Measurements from ENCODE around the gene DMAC1.

The DMAC1 gene

GRCh38 chr9:7770111-7770510 is 29.5 kb downstream of the DMAC1 start:
- H3K23ac ChIP-seq (ENCODE audit: low read depth, low read length, poor library complexity), result no peak overlapping the region
- no peak overlapping the region for H3K14ac ChIP-seq (ENCODE audit: low read length)
- H3K4me1 ChIP-seq (ENCODE audit: control insufficient read depth in 2 of 2, insufficient read depth in 1 of 2, low read depth in 1 of 2, low read length in 2 of 2), result no peaks in the 10 kb centered on the region
- no peaks in the 10 kb centered on the region for H3K79me1 ChIP-seq (ENCODE audit: low read depth, low read length)
- H3K4me2 ChIP-seq (ENCODE audit: insufficient read depth, low read length, poor library complexity, severe bottlenecking), result no peak overlapping the region
- no peak overlapping the region for H2BK12ac ChIP-seq (ENCODE audit: low read length)
- H3K18ac ChIP-seq (ENCODE audit: low read length), result no peak overlapping the region
- no peak overlapping the region for H3K4me3 ChIP-seq (ENCODE audit: low read length in 2 of 2)
- H2BK15ac ChIP-seq (ENCODE audit: low read length), result no peak overlapping the region
- no peak overlapping the region for H2BK5ac ChIP-seq (ENCODE audit: low read length)
- peaks cover 0 to 2% of the 10 kb centered on the region in 2 donors for H3K9me3 ChIP-seq (replicated peaks in 1 of 2; ENCODE audit: control insufficient read depth in 2 of 2, insufficient read depth in 1 of 2, low read depth in 1 of 2, low read length in 2 of 2)
- H3K9ac ChIP-seq (ENCODE audit: low read depth, low read length, poor library complexity), result no peak overlapping the region
- H2BK120ac ChIP-seq (ENCODE audit: low read depth, low read length), result no peak overlapping the region
- no peak overlapping the region for H2AFZ ChIP-seq (ENCODE audit: low read length)
- H2AK5ac ChIP-seq (ENCODE audit: low read depth, low read length), result no peak overlapping the region
- H3K27me3 ChIP-seq (ENCODE audit: control insufficient read depth in 3 of 3, insufficient read depth in 3 of 3, low read depth in 1 of 3, low read length in 3 of 3), result no peaks in the 10 kb centered on the region
- H3K4ac ChIP-seq (ENCODE audit: low read length), result no peak overlapping the region
- no peak overlapping the region for H3K27ac ChIP-seq (replicated peaks; ENCODE audit: low read length)
- DNase-seq (ENCODE audit: low spot score), result no peak
- no peaks in the 10 kb centered on the region for H3K36me3 ChIP-seq (replicated peaks in 1 of 2; ENCODE audit: control insufficient read depth in 2 of 2, insufficient read depth in 2 of 2, low read length in 2 of 2)
- H4K91ac ChIP-seq (ENCODE audit: low read depth, low read length, poor library complexity), result no peak overlapping the region
- WGBS, 2 donors (ENCODE audit: extremely low coverage in 2 of 2, insufficient read length in 2 of 2, insufficient replicate concordance in 1 of 2), result no CpG with 5 or more reads among the region's 2 CpGs
- no peak overlapping the region for H4K8ac ChIP-seq (ENCODE audit: low read depth, low read length)

- H4K8ac ChIP-seq (ENCODE audit: low read depth, low read length), result no peak overlapping the region
- H3K4ac ChIP-seq (ENCODE audit: low read length), result no peak overlapping the region
- H3K4me3 ChIP-seq (ENCODE audit: low read length in 2 of 2), result no peak overlapping the region
- no peak overlapping the region for H3K9ac ChIP-seq (ENCODE audit: low read depth, low read length, poor library complexity)
- H3K36me3 ChIP-seq (replicated peaks in 1 of 2; ENCODE audit: control insufficient read depth in 2 of 2, insufficient read depth in 2 of 2, low read length in 2 of 2), result no peaks in the 10 kb centered on the region
- whole genome bisulfite sequencing, 2 donors (ENCODE audit: extremely low coverage in 2 of 2, insufficient read length in 2 of 2, insufficient replicate concordance in 1 of 2), result no CpG with 5 or more reads among the region's 3 CpGs
- no peaks in the 10 kb centered on the region for H3K4me1 ChIP-seq (ENCODE audit: control insufficient read depth in 2 of 2, insufficient read depth in 1 of 2, low read depth in 1 of 2, low read length in 2 of 2)
- H3K27ac ChIP-seq (replicated peaks; ENCODE audit: low read length), result no peak overlapping the region
- H2BK5ac ChIP-seq (ENCODE audit: low read length), result no peak overlapping the region
- no peak for DNase-seq (ENCODE audit: low spot score)
- no peaks in the 10 kb centered on the region for H3K79me1 ChIP-seq (ENCODE audit: low read depth, low read length)
- H2BK15ac ChIP-seq (ENCODE audit: low read length), result no peak overlapping the region
- no peak overlapping the region for H3K14ac ChIP-seq (ENCODE audit: low read length)
- H2AK5ac ChIP-seq (ENCODE audit: low read depth, low read length), result no peak overlapping the region
- no peak overlapping the region for H3K4me2 ChIP-seq (ENCODE audit: insufficient read depth, low read length, poor library complexity, severe bottlenecking)
- no peak overlapping the region for H2BK120ac ChIP-seq (ENCODE audit: low read depth, low read length)
- H3K27me3 ChIP-seq (ENCODE audit: control insufficient read depth in 3 of 3, insufficient read depth in 3 of 3, low read depth in 1 of 3, low read length in 3 of 3), result no peaks in the 10 kb centered on the region
- no peak overlapping the region for H4K91ac ChIP-seq (ENCODE audit: low read depth, low read length, poor library complexity)
- H3K23ac ChIP-seq (ENCODE audit: low read depth, low read length, poor library complexity), result no peak overlapping the region
- H3K9me3 ChIP-seq (replicated peaks in 1 of 2; ENCODE audit: control insufficient read depth in 2 of 2, insufficient read depth in 1 of 2, low read depth in 1 of 2, low read length in 2 of 2), result peaks cover 2 to 4% of the 10 kb centered on the region in 2 donors
- no peak overlapping the region for H3K18ac ChIP-seq (ENCODE audit: low read length)
- no peak overlapping the region for H2BK12ac ChIP-seq (ENCODE audit: low read length)
- no peak overlapping the region for H2AFZ ChIP-seq (ENCODE audit: low read length)
These were observed 37.0 kb downstream of the DMAC1 start for GRCh38 chr9:7762600-7762999.

GRCh38 chr9:7760014-7760415 is 39.6 kb downstream of the DMAC1 start:
- H2BK15ac ChIP-seq (ENCODE audit: low read length), result no peak overlapping the region
- no peak overlapping the region for H4K8ac ChIP-seq (ENCODE audit: low read depth, low read length)
- no peak overlapping the region for H3K4me2 ChIP-seq (ENCODE audit: insufficient read depth, low read length, poor library complexity, severe bottlenecking)
- H3K27me3 ChIP-seq (ENCODE audit: control insufficient read depth in 3 of 3, insufficient read depth in 3 of 3, low read depth in 1 of 3, low read length in 3 of 3), result no peaks in the 10 kb centered on the region
- H3K9ac ChIP-seq (ENCODE audit: low read depth, low read length, poor library complexity), result no peak overlapping the region
- no peaks in the 10 kb centered on the region for H3K4me1 ChIP-seq (ENCODE audit: control insufficient read depth in 2 of 2, insufficient read depth in 1 of 2, low read depth in 1 of 2, low read length in 2 of 2)
- H3K27ac ChIP-seq (replicated peaks; ENCODE audit: low read length), result no peak overlapping the region
- no peak overlapping the region for H3K23ac ChIP-seq (ENCODE audit: low read depth, low read length, poor library complexity)
- H3K18ac ChIP-seq (ENCODE audit: low read length), result no peak overlapping the region
- H2AFZ ChIP-seq (ENCODE audit: low read length), result no peak overlapping the region
- DNase-seq (ENCODE audit: low spot score), result no peak
- no peak overlapping the region for H3K4ac ChIP-seq (ENCODE audit: low read length)
- peaks cover 0 to 4% of the 10 kb centered on the region in 2 donors for H3K9me3 ChIP-seq (replicated peaks in 1 of 2; ENCODE audit: control insufficient read depth in 2 of 2, insufficient read depth in 1 of 2, low read depth in 1 of 2, low read length in 2 of 2)
- H2BK120ac ChIP-seq (ENCODE audit: low read depth, low read length), result no peak overlapping the region
- no peak overlapping the region for H4K91ac ChIP-seq (ENCODE audit: low read depth, low read length, poor library complexity)
- no peak overlapping the region for H3K4me3 ChIP-seq (ENCODE audit: low read length in 2 of 2)
- no peak overlapping the region for H2BK5ac ChIP-seq (ENCODE audit: low read length)
- H2AK5ac ChIP-seq (ENCODE audit: low read depth, low read length), result no peak overlapping the region
- H2BK12ac ChIP-seq (ENCODE audit: low read length), result no peak overlapping the region
- WGBS, 2 donors (ENCODE audit: extremely low coverage in 2 of 2, insufficient read length in 2 of 2, insufficient replicate concordance in 1 of 2), result no CpG with 5 or more reads among the region's 1 CpG
- H3K36me3 ChIP-seq (replicated peaks in 1 of 2; ENCODE audit: control insufficient read depth in 2 of 2, insufficient read depth in 2 of 2, low read length in 2 of 2), result no peaks in the 10 kb centered on the region
- no peaks in the 10 kb centered on the region for H3K79me1 ChIP-seq (ENCODE audit: low read depth, low read length)
- no peak overlapping the region for H3K14ac ChIP-seq (ENCODE audit: low read length)

- no peak overlapping the region for H3K18ac ChIP-seq (ENCODE audit: low read length)
- H2BK15ac ChIP-seq (ENCODE audit: low read length), result no peak overlapping the region
- H2BK5ac ChIP-seq (ENCODE audit: low read length), result no peak overlapping the region
- no peak overlapping the region for H2BK120ac ChIP-seq (ENCODE audit: low read depth, low read length)
- H4K91ac ChIP-seq (ENCODE audit: low read depth, low read length, poor library complexity), result no peak overlapping the region
- no peaks in the 10 kb centered on the region for H3K27me3 ChIP-seq (ENCODE audit: control insufficient read depth in 3 of 3, insufficient read depth in 3 of 3, low read depth in 1 of 3, low read length in 3 of 3)
- DNase-seq (ENCODE audit: low spot score), result no peak
- H3K4me1 ChIP-seq (ENCODE audit: control insufficient read depth in 2 of 2, insufficient read depth in 1 of 2, low read depth in 1 of 2, low read length in 2 of 2), result no peaks in the 10 kb centered on the region
- no peak overlapping the region for H3K4me2 ChIP-seq (ENCODE audit: insufficient read depth, low read length, poor library complexity, severe bottlenecking)
- H3K4me3 ChIP-seq (ENCODE audit: low read length in 2 of 2), result no peak overlapping the region
- H2BK12ac ChIP-seq (ENCODE audit: low read length), result no peak overlapping the region
- H3K79me1 ChIP-seq (ENCODE audit: low read depth, low read length), result peaks cover 1% of the 10 kb centered on the region
- no peak overlapping the region for H2AK5ac ChIP-seq (ENCODE audit: low read depth, low read length)
- H3K4ac ChIP-seq (ENCODE audit: low read length), result no peak overlapping the region
- no peak overlapping the region for H3K14ac ChIP-seq (ENCODE audit: low read length)
- no peak overlapping the region for H3K27ac ChIP-seq (replicated peaks; ENCODE audit: low read length)
- H4K8ac ChIP-seq (ENCODE audit: low read depth, low read length), result no peak overlapping the region
- no peak overlapping the region for H3K9ac ChIP-seq (ENCODE audit: low read depth, low read length, poor library complexity)
- no peaks in the 10 kb centered on the region for H3K9me3 ChIP-seq (replicated peaks in 1 of 2; ENCODE audit: control insufficient read depth in 2 of 2, insufficient read depth in 1 of 2, low read depth in 1 of 2, low read length in 2 of 2)
- no peak overlapping the region for H3K23ac ChIP-seq (ENCODE audit: low read depth, low read length, poor library complexity)
- no peaks in the 10 kb centered on the region for H3K36me3 ChIP-seq (replicated peaks in 1 of 2; ENCODE audit: control insufficient read depth in 2 of 2, insufficient read depth in 2 of 2, low read length in 2 of 2)
- H2AFZ ChIP-seq (ENCODE audit: low read length), result no peak overlapping the region
These were observed 43.5 kb downstream of the DMAC1 start for GRCh38 chr9:7756088-7756487.

Measured in neuronal stem cell (in vitro differentiated cells).